Stimulated activated CD4-positive, alpha-beta T cell treated with anti-CD3 and anti-CD28 coated beads, Interleukin-12 subunit alpha, Interleukin-12 subunit beta, amount 100 ng/mL, for 24 hours (primary cell): ENCODE data around the gene SPDYE9.
"Not testable (repeated sequence)": the region's sequence is repeated elsewhere in the genome, so short reads cannot be mapped to it uniquely, and the experiment has no call there.

ENCODE experiments used
- DNase-seq, 2 experiments: peaks; one replicate each; pipeline ENCODE4 v3.0.0-alpha.2; 2020; ENCODE audit warnings: low read depth in 2 of 2

Gene SPDYE9

DNA sequence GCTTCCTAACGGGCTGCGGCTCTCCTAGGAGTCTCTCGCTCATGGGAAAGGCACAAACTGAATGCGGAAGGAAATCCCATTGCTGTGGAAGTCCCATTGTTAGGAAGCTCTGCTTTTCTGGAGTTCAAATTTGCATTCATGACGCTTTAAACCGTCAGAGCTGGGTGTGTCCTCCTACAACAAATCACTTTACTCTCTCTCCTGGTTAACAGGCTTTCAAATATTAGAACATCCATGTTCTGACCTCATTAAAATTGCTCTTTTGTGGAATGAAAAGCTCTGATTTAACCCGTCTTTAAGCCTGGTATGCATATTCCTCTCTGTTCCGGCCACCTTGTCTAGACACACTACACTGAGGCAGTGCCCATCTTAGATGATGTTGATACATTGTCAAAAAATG, at the start of gene SPDYE9:
Gene SPDYE9 (minus strand): TSS at position 101 of the 400 bp plus-strand sequence. CDS start 1,800 bp downstream, outside the sequence.
- not testable (repeated sequence) for DNase-seq

GRCh38 chr7:73134866-73135265, 49.0 kb upstream of the SPDYE9 start:
- DNase-seq: not testable (repeated sequence)

DNA sequence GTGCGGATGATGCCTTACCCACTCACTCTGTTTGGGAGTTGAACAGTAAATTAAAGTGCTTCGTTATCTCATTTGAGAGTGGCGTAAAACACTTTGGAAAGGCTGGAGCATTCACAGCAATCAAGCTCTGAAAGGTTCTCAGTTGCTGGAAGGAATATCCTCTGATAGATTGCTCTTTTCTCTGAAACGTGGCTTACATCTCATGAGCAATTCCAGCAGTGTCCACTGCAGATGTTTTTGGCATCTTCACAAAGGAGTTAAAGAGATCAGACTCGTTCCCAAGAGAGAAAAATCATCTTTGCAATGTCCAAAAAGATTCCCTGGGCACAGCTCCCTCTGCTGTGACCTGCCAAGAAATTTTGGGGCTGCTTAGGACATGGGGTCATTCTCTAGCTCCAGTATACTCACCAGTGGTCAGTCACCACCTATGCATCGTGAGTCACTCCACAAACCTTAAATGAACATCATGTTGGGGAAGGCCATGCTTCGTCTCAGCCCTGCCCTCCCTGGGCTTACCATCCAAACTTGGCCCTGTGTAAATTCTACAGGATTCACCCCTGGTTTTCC, 46.9 kb upstream of the SPDYE9 start:
- not testable (repeated sequence) for DNase-seq

DNA sequence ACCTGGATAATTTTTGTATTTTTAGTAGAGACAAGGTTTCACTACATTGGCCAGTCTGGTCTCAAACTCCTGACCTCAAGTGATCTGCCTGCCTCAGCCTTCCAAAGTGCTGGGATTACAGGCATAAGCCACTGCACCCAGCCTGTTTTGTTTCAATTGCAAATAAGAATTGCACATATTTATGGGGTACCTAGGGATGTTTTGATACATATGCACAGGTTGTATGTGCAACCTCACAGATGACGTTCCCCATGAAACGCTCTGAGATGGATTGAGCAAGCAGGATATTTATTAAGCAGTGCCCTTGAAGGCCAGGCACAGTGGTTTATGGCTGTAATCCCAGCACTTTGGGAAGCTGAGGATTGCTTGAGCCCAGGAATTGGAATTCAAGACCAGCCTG, 44.8 kb upstream of the SPDYE9 start:
- DNase-seq: not testable (repeated sequence)

GRCh38 chr7:73124126-73124525, 38.3 kb upstream of the SPDYE9 start:
- DNase-seq: not testable (repeated sequence)

GRCh38 chr7:73122778-73123447, 37.1 kb upstream of the SPDYE9 start:
- not testable (repeated sequence) for DNase-seq

DNA sequence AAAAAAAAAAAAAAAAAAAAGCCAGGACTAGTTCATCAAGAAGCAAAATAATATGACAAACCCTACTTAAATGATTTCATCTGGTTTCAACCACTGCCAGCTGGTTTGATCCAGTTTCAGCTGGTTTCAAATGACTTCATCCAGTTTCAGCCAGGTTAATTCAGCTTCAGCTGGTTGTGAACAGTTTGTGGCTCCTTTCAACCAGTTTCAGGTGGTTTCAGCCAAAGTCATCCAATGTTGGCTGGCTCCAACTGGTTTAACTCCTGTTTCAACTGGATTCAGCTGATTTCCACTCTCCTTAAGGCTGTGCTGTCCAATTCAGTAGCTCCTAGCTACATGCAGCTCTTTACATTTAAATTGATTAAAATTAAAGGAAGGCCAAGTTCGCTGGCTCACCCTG, 32.3 kb upstream of the SPDYE9 start:
- DNase-seq: not testable (repeated sequence)

DNA sequence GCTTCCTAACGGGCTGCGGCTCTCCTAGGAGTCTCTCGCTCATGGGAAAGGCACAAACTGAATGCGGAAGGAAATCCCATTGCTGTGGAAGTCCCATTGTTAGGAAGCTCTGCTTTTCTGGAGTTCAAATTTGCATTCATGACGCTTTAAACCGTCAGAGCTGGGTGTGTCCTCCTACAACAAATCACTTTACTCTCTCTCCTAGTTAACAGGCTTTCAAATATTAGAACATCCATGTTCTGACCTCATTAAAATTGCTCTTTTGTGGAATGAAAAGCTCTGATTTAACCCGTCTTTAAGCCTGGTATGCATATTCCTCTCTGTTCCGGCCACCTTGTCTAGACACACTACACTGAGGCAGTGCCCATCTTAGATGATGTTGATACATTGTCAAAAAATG, 28.0 kb downstream of the SPDYE9 start, which contains the start of gene SPDYE11:
Gene SPDYE11 (minus strand): TSS at position 101 of the 400 bp plus-strand sequence. CDS start 1,800 bp downstream, outside the sequence.
- DNase-seq: not testable (repeated sequence)

- DNase-seq: not testable (repeated sequence)
Measured at GRCh38 chr7:73029666-73030065, 56.2 kb downstream of the SPDYE9 start, which contains the start of gene SPDYE8. Gene SPDYE8, minus strand, starts transcription at chr7:73029766. Its CDS starts 1,800 bp downstream, at chr7:73027966.
